ENCODE results near the gene SLC22A13. TPM values are rescaled to one million over a fixed set of nuclear protein-coding genes. Genes with fewer than 3 reads are reported as not detected.

The SLC22A13 gene
- total and polyA plus RNA-seq, 9 of the 15 experiments (the other 6 are each of a cell fraction or from before 2014, with no cell fraction given): 0.09 to 0.49 (median 0.17) TPM; not detected in 3

DNA sequence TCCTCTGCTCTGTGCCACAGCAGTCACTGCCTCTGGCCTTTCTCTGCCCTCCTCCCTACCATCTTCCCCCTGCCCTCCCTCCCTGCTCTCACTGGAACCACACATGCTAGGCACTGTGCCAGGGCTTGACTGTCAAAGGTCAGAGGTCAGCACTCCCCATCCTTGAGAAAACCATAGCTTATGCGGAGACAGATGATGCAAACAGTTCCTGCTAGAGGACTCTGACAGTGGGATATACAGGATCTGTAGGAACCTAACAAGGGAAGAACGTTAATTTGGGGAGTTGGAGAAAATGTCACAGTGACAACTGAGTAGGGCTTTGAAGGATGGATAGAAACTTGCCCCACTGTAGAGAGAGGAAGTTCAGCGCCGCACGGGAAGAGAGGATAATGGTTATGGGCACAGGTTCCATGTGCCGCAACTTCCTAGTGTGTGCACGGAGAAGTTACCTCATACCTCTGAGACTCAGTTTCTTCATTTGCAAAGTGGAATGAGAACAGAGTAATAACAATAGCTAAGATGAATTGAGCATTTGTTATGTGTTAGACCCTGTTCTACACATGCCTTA, 51.7 kb downstream of the SLC22A13 start:
- Histone ChIP-seq H3K27ac (ENCODE audit: extremely low read depth, low read depth, low read length) (no peak overlapping the region), H2AFZ (ENCODE audit: low read depth, low read length) (no peak overlapping the region), H4K20me1 (replicated peaks; ENCODE audit: control insufficient read depth, insufficient read depth, low read length) (no peaks in the 10 kb centered on the region), H3K36me3 (ENCODE audit: control insufficient read depth, insufficient read depth, low read length) (no peaks in the 10 kb centered on the region), H3K4me3 (no peak overlapping the region), H3K79me2 (ENCODE audit: control insufficient read depth, insufficient read depth, low read length) (no peaks in the 10 kb centered on the region), H3K9me1 (ENCODE audit: control insufficient read depth, insufficient read depth, low read length) (no peaks in the 10 kb centered on the region), H3K4me2 (ENCODE audit: insufficient read depth, low read length) (no peak overlapping the region), H3K9me3 (replicated peaks; ENCODE audit: control insufficient read depth, insufficient read depth, low read depth, low read length) (no peaks in the 10 kb centered on the region), H3K9ac (ENCODE audit: insufficient read depth in 1 of 2, low read depth in 2 of 2, low read length in 2 of 2) (no peak overlapping the region), H3K27me3 (ENCODE audit: control insufficient read depth in 2 of 2, insufficient read depth in 2 of 2, low read length in 2 of 2) (peaks cover 16 to 73% of the 10 kb centered on the region in 2 experiments), H3K4me1 (replicated peaks in 1 of 2; ENCODE audit: control insufficient read depth in 2 of 2, insufficient read depth in 2 of 2, low read length in 2 of 2) (peaks cover 0 to 7% of the 10 kb centered on the region in 2 experiments; a peak in 2 of 5 replicates)
- DNase-seq (ENCODE audit: extremely low read depth in 1 of 4, low spot score in 3 of 4): no peak
- intact Hi-C loops (cut with micrococcal nuclease) (no loop called here), in situ Hi-C loops (cut with MboI) (no loop called here)
- ChIA-PET CTCF (ENCODE audit: low intra/inter-chr PET ratio) (no interaction called here), POLR2A (interaction anchor here (0.8 kb wide), 2 partner anchors 12 to 1753 kb away, joined by 3 to 4 read pairs; no protein-coding TSS in a partner anchor)
- no peak for ATAC-seq
- FAIRE-seq: no peak
- WGBS (ENCODE audit: insufficient coverage, low coverage, missing lambda C conversion rate): 4% methylated on average over 7 of the region's 7 CpGs
- no TSS peak for BruUV-seq (replicated peaks)
- TF ChIP-seq, protein P1, sequence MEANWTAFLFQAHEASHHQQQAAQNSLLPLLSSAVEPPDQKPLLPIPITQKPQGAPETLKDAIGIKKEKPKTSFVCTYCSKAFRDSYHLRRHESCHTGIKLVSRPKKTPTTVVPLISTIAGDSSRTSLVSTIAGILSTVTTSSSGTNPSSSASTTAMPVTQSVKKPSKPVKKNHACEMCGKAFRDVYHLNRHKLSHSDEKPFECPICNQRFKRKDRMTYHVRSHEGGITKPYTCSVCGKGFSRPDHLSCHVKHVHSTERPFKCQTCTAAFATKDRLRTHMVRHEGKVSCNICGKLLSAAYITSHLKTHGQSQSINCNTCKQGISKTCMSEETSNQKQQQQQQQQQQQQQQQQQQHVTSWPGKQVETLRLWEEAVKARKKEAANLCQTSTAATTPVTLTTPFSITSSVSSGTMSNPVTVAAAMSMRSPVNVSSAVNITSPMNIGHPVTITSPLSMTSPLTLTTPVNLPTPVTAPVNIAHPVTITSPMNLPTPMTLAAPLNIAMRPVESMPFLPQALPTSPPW (CRISPR knock-in tag; IDR thresholded peaks at IDR 0.05): peak; percentile 46
- TF ChIP-seq DPF2 (IDR thresholded peaks at IDR 0.05) (no peak), CREB1 (IDR thresholded peaks at IDR 0.05) (no peak), CREB1 (CRISPR knock-in tag; IDR thresholded peaks at IDR 0.05) (no peak), BRD4 (IDR thresholded peaks at IDR 0.05) (no peak), GATAD2A (IDR thresholded peaks at IDR 0.05) (no peak), SIRT6 (IDR thresholded peaks at IDR 0.05; ENCODE audit: low read depth, low read length) (no peak), L3MBTL2 (IDR thresholded peaks at IDR 0.05) (no peak), MAFK (IDR thresholded peaks at IDR 0.05; ENCODE audit: low read length) (no peak), ZNF146 (CRISPR knock-in tag; IDR thresholded peaks at IDR 0.05; ENCODE audit: unreplicated experiment) (no peak), ZNF431 (CRISPR knock-in tag; IDR thresholded peaks at IDR 0.05) (no peak)
- TF ChIP-seq, protein P2, sequence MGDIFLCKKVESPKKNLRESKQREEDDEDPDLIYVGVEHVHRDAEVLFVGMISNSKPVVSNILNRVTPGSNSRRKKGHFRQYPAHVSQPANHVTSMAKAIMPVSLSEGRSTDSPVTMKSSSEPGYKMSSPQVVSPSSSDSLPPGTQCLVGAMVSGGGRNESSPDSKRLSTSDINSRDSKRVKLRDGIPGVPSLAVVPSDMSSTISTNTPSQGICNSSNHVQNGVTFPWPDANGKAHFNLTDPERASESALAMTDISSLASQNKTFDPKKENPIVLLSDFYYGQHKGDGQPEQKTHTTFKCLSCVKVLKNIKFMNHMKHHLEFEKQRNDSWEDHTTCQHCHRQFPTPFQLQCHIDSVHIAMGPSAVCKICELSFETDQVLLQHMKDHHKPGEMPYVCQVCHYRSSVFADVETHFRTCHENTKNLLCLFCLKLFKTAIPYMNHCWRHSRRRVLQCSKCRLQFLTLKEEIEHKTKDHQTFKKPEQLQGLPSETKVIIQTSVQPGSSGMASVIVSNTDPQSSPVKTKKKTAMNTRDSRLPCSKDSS (IDR thresholded peaks at IDR 0.05; ENCODE audit: low read depth, partially characterized antibody): no peak
- TF ChIP-seq, protein P3, sequence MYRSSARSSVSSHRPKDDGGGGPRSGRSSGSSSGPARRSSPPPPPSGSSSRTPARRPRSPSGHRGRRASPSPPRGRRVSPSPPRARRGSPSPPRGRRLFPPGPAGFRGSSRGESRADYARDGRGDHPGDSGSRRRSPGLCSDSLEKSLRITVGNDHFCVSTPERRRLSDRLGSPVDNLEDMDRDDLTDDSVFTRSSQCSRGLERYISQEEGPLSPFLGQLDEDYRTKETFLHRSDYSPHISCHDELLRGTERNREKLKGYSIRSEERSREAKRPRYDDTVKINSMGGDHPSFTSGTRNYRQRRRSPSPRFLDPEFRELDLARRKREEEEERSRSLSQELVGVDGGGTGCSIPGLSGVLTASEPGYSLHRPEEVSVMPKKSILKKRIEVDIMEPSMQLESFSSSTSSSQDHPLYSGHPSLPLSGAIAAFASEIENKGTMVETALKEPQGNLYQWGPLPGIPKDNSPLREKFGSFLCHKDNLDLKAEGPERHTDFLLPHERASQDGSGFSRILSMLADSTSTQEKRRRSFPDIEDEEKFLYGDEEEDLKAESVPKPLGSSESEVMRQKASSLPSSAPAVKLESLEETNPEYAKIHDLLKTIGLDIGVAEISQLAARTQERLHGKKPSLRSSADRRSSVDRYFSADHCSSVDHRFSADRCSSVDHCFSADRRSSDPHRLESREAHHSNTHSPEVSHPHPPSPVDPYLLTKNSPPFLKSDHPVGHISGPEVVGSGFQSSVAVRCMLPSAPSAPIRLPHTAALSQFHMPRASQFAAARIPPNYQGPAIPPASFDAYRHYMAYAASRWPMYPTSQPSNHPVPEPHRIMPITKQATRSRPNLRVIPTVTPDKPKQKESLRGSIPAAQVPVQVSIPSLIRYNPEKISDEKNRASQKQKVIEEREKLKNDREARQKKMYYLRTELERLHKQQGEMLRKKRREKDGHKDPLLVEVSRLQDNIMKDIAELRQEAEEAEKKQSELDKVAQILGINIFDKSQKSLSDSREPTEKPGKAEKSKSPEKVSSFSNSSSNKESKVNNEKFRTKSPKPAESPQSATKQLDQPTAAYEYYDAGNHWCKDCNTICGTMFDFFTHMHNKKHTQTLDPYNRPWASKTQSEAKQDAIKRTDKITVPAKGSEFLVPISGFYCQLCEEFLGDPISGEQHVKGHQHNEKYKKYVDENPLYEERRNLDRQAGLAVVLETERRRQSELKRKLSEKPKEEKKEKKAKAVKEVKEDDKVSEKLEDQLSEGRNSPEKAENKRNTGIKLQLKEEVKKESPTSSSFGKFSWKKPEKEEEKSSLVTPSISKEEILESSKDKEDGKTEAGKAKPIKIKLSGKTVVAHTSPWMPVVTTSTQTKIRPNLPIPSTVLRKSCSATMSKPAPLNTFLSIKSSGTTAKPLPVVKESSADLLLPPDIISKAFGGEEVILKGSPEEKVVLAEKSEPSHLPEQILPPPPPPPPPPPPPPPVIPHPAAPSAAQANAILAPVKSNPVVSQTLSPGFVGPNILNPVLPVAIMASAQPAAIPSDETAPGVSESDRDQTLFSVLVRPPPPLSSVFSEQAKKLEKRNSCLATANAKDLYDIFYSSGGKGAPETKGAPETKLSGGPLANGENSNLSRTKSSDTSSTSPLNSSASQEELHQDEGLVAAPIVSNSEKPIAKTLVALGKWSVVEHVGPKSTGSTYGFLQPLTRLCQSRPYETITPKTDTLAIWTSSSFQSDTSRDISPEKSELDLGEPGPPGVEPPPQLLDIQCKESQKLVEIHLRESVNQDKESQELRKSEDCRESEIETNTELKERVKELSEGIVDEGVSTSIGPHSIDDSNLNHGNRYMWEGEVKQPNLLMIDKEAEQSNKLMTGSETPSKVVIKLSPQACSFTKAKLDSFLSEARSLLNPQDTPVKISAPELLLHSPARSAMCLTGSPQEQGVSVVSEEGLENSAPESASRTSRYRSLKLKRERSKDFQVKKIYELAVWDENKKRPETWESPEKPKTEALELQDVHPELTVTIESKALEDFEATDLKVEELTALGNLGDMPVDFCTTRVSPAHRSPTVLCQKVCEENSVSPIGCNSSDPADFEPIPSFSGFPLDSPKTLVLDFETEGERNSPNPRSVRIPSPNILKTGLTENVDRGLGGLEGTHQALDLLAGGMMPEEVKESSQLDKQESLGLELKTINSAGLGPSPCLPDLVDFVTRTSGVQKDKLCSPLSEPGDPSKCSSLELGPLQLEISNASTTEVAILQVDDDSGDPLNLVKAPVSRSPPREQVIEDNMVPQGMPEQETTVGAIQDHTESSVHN (IDR thresholded peaks at IDR 0.05; ENCODE audit: borderline replicate concordance in 1 of 2, low read depth in 1 of 2): no peak

Measured in K562 (cell line).